Right lobe of liver (tissue), 4 donors: ENCODE results near the gene N4BP2L2.

Source experiments
- CTCF ChIP-seq, 4 donors: fragments of 200-600 bp in 3 of 4; fragments of 450-650 bp in 1 of 4; IDR thresholded peaks; one replicate each; pipeline versions ENCODE4 v1.5.1 to v1.8.0; 2016 to 2022; ENCODE audit warnings: antibody characterized with exemption in 4 of 4, mild to moderate bottlenecking in 2 of 4
- POLR2A ChIP-seq: fragments of 450-650 bp; IDR thresholded peaks from one replicate; pipeline ENCODE4 v1.6.1; 2017; ENCODE audit warnings: antibody characterized with exemption, mild to moderate bottlenecking
- donor health status: DM: no; HTN: no; CAD: no.
- donor health status: DM: no; HTN: no; CAD: no.
- donor health status: DM: no; HTN: yes; CAD: no.

GRCh38 chr13:32413284-32413683 is 125.3 kb downstream of the N4BP2L2 start:
- TF ChIP-seq CTCF (IDR thresholded peaks at IDR 0.05) (no peak), POLR2A (no peak)
